Endothelial cell of umbilical vein (primary cell): ENCODE measurements around the gene SLF2.

ENCODE experiments used
- EZH2 ChIP-seq: IDR thresholded peaks from 2 replicates; pipeline ENCODE4 v1.6.1; 2012; ENCODE audit warnings: borderline replicate concordance, low read depth, mild to moderate bottlenecking, moderate library complexity, low read length, inconsistent platforms; ENCODE audit not compliant: severe bottlenecking
- GATA2 ChIP-seq: IDR thresholded peaks from 2 replicates; pipeline ENCODE4 v1.7.0; 2011; ENCODE audit warnings: low read depth, mild to moderate bottlenecking, moderate library complexity, mixed read lengths, low read length; ENCODE audit not compliant: insufficient read length, insufficient read depth
- JUN ChIP-seq: IDR thresholded peaks from 2 replicates; pipeline ENCODE4 v1.6.1; 2011; ENCODE audit warnings: borderline replicate concordance, low read depth; ENCODE audit not compliant: insufficient read length, insufficient read depth
- MYC ChIP-seq: IDR thresholded peaks from one replicate; pipeline ENCODE4 v1.6.1; 2011; ENCODE audit warnings: mild to moderate bottlenecking, low read depth, low read length
- POLR2A ChIP-seq: IDR thresholded peaks from 2 replicates; pipeline ENCODE4 v1.6.1; 2012; ENCODE audit warnings: low read depth, mild to moderate bottlenecking, control low read depth, low read length
- POLR2AphosphoS5 ChIP-seq: IDR thresholded peaks from 2 replicates; pipeline ENCODE4 v1.6.1; 2012; ENCODE audit warnings: low read depth, mild to moderate bottlenecking, control low read depth, low read length, moderate library complexity; ENCODE audit not compliant: insufficient read depth
- TF ChIP-seq, protein P1 (sequence below), 2 donors: IDR thresholded peaks; 1 replicate in 1 of 2; 2 replicates in 1 of 2; pipeline ENCODE4 v1.5.1; 2011; ENCODE audit warnings: low read length in 2 of 2, mild to moderate bottlenecking in 2 of 2, moderate library complexity in 2 of 2, control low read depth in 1 of 2, inconsistent platforms in 1 of 2, low read depth in 1 of 2; ENCODE audit not compliant: insufficient read depth in 1 of 2; ENCODE audit errors: extremely low read depth in 1 of 2
- TF ChIP-seq, protein P2 (sequence below): IDR thresholded peaks from 2 replicates; pipeline ENCODE4 v1.6.1; 2011; ENCODE audit not compliant: insufficient read depth, insufficient read length

DNA sequence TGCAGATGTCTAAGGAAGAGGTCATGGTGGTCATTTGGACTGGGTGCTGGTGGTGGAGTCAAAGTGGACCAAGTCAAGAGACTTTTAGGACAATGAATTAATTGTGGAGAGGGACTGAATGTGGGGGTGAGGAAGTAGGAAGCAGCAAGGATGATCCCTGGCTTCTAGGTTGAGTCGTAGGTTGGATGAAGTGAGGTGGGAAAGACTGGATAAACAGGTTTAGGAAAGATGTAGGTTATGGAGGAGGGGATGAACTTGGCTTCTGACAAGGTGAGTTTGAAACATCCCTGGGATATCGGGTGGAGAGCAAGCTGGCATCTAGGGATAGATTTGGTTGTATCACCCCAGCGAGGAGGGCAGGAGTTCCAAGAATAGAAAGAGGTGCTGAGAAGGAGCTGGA lies 64.1 kb downstream of the SLF2 start:
- TF ChIP-seq, protein P1, sequence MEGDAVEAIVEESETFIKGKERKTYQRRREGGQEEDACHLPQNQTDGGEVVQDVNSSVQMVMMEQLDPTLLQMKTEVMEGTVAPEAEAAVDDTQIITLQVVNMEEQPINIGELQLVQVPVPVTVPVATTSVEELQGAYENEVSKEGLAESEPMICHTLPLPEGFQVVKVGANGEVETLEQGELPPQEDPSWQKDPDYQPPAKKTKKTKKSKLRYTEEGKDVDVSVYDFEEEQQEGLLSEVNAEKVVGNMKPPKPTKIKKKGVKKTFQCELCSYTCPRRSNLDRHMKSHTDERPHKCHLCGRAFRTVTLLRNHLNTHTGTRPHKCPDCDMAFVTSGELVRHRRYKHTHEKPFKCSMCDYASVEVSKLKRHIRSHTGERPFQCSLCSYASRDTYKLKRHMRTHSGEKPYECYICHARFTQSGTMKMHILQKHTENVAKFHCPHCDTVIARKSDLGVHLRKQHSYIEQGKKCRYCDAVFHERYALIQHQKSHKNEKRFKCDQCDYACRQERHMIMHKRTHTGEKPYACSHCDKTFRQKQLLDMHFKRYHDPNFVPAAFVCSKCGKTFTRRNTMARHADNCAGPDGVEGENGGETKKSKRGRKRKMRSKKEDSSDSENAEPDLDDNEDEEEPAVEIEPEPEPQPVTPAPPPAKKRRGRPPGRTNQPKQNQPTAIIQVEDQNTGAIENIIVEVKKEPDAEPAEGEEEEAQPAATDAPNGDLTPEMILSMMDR (IDR thresholded peaks at IDR 0.05; ENCODE audit: extremely low read depth in 1 of 2, insufficient read depth in 1 of 2, low read depth in 1 of 2, low read length in 2 of 2) = no peak
- TF ChIP-seq POLR2AphosphoS5 = no peak
- no peak for TF ChIP-seq EZH2
- no peak for TF ChIP-seq GATA2
- no peak for TF ChIP-seq POLR2A
- TF ChIP-seq, protein P2, sequence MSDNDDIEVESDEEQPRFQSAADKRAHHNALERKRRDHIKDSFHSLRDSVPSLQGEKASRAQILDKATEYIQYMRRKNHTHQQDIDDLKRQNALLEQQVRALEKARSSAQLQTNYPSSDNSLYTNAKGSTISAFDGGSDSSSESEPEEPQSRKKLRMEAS = no peak
- TF ChIP-seq JUN = no peak
- no peak for TF ChIP-seq MYC
